Prostate gland (tissue), 2 donors: Measurements from ENCODE around the gene TNS3.

Experiments used
- CTCF ChIP-seq, 4 experiments: fragments of 200-600 bp in 2 of 4; fragments of 450-650 bp in 2 of 4; sonication (generic) in 2 of 4; IDR thresholded peaks; 1 replicate in 3 of 4; 2 replicates in 1 of 4; pipeline ENCODE4 v1.5.1; 2016 to 2019; ENCODE audit warnings: antibody characterized with exemption in 4 of 4, mild to moderate bottlenecking in 2 of 4, moderate library complexity in 2 of 4
- POLR2A ChIP-seq: fragments of 450-650 bp; IDR thresholded peaks from one replicate; pipeline ENCODE4 v1.6.1; 2016; ENCODE audit warnings: antibody characterized with exemption, mild to moderate bottlenecking

GRCh38 chr7:47455872-47456185 is 126.1 kb downstream of the TNS3 start:
- TF ChIP-seq CTCF (IDR thresholded peaks at IDR 0.05) (no peak), POLR2A (no peak)
